Stimulated activated CD4-positive, alpha-beta T cell treated with anti-CD3 and anti-CD28 coated beads, Interleukin-12 subunit alpha, Interleukin-12 subunit beta, amount 100 ng/mL, for 4 hours (primary cell): ENCODE data around the gene HIPK4.
A peak's percentile ranks its signal among the peaks of the same experiment; 100 is the strongest.
"Not testable (repeated sequence)": the region's sequence is repeated elsewhere in the genome, so short reads cannot be mapped to it uniquely, and the experiment has no call there.

Experiments
- DNase-seq: peaks from one replicate; pipeline ENCODE4 v3.0.0-alpha.2; 2020

The HIPK4 gene

DNA sequence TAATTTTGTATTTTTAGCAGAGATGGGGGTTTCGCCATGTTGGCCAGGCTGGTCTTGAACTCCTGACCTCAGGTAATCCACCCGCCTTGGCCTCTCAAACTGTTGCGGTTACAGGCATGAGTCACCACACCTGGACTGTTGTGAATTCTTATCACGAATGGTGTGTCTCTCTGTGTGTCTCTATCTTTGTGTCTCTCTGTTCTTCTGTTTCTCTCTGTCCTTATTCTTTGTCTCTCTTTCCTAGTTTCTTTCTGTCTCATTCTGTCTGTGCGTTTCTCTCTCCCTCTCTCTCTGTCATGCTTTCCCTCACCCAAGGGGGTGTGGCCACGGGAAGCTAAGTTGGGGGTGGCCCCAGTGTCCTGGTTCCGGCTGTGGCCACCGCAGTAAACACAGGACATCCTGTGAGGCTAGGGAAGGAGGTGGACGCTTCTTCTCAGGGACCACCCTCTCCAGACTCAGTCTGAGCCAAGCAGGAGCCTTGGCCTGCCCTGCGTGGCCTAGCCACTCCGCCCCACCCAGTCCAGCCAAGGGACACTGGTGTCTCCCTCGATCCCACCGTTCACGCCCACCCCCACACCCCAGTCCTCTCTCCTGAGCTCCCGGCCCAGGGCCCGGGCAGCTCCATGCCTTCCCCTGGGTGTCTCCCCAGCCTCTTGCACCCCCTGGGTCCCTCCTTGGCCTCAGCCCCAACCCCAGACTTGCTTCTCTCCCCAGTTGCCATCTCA is 27.1 kb upstream of the HIPK4 start:
- DNase-seq: no peak

DNA sequence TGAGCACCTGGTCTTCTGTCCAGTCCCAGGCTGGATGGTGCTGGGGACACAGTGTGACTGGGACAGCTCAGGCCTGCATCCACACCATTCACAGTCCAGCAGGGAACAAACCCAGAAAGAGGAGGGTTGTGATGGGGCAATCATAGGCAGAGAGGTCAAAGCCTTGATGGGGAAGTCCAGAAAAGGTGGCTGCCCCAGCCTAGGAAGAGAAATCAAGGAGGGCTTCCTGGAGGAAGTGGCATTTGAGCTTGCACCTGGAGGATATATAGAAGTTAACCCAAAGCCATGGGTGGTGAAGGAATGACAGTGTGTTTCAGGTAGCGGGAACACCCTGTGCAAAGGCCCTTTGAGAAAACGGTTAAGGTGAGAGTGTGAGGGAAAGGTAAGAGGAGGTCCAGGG is 25.8 kb upstream of the HIPK4 start:
- DNase-seq: no peak

DNA sequence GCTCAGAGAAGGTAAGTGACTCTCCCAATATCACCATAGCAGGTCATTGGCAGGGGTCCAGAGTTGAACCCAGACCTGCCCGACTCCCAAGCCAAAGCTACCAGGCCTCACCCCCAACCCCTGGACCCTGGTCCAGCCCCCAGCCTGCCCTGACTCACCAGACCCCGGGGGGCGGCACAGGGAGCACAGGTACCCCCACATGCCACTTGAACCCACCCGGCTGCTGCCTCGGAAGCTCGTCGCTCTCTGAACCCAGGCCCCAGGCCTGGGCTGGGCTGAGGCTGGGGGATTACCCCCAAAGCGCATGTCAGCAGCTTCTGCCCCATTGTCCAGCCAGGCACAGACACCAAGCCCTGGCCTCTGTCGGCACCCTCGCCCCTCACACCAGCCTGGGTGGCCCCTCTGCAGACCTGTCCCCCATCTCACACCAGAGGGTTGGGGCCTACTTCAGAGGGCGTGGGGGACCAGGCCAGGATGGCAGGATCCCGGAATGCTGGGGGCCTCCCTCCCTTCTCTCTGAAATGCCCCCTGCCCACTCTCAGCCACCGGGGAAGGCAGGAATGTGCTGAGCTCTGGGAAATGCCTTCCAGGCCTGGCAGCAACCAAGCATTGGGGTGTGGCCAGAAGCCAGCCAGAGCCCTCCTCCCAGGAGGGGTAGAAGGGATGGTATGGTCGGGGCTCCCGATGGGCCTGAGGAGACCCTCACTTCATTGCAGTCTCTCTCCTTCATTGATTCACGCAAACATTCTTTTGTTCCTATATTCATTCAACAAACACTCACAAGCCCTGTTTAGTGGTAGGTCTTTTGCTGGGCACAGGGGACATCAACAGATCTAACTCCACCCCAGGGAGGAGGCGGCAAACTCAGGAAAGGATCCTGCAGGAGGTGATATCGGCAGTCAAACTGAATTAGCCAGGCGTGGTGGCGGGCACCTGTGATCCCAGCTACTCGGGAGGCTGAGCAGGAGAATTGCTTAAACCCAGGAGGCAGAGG is 24.9 kb upstream of the HIPK4 start:
- DNase-seq: no peak

DNA sequence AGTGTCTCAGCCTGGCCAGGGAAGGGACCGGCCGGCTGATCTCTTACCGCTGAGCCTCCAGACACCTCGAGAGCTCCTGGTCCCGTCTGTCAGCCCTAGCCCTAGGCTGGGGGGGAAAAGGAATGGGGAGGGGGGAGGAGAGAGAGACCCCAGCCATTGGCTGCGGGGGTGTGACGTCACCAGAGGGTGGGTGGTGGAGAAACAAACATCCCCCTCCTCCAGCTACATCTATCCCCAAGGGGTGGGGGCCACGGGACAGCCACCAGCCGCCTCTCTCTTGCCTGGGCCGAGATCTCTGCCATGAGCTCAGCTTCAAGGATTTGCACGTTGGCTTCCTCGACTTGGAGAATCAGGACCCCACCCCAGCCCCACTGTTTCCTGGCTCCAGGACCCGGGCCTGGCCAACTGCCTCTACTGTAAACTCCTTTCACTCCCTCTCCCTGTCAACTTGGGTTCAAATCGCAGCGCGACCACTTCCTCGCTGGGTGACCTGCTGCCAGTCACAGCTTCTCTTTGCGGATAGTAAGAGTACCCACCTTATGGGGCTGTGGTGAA is 23.4 kb upstream of the HIPK4 start, which contains the start of gene PRX:
TSS of gene PRX (minus strand) at position 88 of the 555 bp plus-strand sequence. CDS start 5,446 bp downstream, outside the sequence.
- no peak for DNase-seq

DNA sequence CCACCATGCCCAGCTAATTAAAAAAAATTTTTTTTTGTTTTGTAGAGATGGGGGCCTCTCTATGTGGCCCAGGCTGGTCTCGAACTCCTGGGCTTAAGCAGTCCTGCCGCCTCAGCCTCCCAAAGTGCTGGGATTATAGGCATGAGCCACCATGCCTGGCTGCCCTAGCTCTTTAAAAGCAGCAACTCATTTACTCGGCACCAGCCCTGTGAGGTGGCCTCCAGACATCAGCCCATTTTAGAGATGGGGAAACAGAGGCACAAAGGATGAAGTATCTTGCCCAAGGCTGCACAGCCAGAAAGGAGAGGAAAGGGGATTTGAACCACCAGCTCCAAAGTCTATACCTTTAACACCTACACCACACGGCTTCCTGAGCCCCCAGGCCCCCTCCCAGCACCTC is 22.9 kb upstream of the HIPK4 start:
- no peak for DNase-seq

DNA sequence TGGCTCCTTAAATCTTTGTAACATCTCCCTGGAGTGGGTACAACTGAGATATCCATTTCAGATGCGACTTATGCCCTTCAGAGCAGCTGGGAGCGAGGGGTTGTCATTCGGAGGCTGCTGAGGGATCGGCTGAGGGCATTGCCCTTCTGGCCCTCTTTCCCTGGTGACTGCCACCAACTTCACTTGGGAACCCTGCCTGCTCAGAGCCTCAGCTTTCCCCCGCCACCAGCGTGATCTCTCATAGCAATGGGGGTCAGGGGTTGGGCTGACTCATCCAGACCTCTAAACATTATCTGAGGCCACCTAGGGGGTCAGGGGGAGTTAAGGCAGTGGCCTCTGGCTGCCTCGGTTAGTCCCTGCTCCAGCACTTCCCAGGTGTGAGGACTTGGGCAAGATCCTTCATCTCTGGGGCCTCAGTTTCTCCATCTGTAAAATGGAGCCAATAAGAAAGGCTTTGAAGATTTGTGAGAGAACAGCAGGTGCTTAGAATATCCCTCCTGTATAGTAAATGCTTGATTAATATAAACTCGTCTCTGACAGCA is 22.0 kb upstream of the HIPK4 start:
- no peak for DNase-seq

DNA sequence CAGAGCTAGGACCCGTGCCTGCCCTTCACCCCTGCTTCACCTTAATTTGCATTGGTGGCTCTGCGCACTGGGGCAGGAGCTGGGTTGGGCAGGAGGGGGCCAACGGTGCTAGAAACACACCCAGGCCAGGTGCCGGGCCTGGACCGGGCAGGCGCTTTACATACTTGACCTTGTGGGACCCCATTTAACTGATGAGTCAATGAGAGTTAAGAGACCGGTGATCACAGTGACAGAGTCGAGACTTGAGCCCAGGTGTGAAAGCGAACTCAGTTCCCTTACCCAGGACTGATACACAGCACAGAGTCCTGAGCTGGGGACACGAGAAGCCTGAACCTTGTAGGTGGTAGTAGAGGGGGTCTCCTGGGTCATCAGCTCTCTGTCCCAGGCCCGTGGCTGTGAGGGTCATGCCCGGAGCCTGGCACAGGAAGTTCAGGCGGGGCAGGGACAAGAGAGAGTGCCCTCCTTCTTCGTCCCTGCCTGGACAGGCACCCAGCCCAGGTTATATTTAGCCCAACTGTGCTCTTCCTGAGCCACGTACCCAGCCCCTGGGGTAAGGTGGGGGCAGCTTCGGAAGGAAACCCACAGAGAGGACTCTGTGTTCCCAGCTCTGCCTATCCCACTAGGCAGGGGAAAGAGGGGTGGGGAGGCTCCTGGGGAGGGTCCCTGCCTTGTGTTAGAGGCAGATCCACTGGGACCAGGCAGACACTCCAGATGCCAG is 21.3 kb upstream of the HIPK4 start:
- no peak for DNase-seq

DNA sequence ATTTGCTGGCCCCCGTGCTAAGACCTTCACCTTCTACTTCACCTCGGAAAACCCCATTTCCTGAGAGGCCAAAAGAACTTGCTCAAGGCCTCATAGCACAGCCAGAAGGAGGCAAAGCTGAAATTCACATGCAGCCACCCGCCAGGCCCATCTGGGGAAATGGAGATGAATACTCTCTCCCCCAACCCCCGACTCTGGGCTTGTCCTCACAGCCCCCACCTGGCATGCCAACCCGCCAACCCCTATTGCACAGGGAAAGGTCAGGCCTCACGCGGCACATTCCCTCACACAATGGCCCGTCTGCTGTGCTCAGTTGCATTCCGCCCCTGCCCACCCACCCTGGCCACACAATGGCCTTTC is 20.0 kb upstream of the HIPK4 start:
- DNase-seq: no peak

DNA sequence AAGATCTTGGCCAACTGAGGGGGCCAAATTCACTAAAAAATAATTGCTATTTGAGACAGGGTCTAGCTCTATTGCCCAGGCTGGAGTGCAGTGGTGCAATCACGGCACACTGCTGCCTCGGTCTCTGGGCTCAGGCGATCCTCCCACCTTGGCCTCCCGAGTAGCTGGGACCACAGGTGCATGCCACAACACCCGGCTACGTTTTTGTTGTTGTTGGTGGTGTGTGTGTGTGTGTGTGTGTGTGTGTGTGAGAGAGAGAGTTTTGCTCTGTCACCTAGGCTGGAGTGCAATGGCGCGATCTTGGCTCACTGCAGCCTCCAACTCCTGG is 18.6 kb upstream of the HIPK4 start:
- DNase-seq: not testable (repeated sequence)

DNA sequence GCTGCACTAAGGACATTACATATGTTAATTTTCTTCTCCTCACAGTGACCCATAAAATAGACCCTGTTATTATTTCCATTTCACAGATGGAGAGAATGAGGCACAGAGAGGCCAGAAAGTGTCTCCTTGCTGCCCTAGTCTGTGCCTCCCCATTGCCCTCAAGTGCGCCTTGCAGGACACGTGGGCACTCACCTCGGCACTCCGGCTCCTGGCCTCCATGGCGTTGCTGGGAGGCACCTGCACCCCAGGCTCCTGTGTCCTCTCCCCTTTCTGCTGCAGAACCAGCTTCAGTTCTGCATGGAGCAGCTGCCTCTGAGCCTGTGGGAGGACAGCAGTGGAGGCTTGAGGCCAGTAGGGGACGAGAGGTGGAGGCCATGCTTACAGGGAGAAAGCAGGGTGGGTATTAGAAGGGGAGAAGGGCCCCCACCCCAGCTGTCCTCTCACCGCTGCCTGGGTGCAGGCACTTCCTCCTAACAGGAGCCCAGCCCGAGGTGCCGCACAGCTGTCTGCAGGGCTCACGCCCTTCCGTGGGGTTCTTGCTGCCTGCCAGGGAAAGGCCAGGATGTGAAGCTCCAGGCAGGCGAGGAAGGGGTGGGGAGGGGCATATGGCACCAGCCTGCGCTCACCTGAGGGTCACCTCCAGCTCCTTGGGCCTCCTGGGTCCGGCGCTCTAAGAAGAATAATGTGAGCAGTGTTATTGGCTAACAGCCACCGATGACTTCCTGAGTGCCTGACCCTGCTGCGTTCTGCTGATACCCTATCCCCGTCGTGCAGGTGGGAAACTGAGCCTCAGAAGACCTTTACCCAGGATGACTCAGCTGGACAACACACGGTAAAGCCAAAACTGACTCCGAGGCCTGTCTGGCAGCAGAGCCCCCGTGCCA is 18.0 kb upstream of the HIPK4 start:
- no peak for DNase-seq

DNA sequence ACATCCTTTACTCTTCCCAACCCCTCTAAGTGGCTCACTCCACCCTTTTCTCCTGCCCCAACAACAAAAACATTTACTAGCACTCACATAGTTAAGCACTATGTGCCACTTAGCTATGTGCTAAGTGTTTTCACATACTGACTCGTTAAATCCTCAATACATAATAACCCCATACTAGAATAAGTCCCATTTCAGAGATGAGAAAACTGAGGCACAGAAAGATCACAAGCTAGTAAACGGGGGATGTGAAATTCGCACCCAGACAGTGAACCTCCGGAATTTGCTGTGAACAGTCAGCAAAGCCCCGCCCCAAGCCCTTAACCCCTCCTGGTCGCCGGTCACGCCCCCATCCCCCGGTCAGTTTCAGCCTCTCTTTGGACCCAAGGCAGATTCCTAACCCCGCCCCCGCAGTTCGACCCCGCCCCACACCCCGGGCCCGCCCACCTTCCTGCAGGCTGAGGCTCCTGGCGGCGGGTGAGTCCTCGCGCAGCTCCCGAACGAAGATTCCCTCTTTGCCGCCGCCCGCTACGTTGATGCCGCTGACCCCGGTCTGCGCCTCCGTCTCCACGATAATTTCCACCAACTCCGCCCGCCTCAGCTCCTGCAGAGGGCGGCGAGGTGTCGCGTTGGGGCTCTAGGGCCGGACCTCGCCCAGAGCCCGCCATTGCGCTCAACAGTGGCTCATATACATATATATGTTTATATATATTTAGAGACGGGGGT is 13.4 kb upstream of the HIPK4 start:
- peak; percentile 78 for DNase-seq

DNA sequence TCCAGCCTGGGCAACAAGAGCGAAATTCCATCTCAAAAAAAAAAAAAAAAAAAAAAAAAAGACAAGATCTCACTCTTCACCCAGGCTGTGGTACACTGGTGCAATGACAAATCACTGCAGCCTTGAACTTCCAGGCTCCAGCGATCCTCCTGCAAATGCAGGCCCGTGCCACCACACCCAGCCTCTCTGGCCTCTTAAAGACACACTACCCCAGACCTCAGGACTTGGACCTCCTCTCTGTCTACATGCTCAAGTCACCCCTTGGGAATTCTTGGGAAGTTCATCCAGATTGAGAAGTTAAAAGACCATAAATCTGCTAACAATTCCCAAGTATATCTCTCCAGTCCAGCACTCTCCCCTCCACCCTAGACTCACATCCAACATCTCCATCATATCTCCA is 10.6 kb upstream of the HIPK4 start:
- DNase-seq: no peak

DNA sequence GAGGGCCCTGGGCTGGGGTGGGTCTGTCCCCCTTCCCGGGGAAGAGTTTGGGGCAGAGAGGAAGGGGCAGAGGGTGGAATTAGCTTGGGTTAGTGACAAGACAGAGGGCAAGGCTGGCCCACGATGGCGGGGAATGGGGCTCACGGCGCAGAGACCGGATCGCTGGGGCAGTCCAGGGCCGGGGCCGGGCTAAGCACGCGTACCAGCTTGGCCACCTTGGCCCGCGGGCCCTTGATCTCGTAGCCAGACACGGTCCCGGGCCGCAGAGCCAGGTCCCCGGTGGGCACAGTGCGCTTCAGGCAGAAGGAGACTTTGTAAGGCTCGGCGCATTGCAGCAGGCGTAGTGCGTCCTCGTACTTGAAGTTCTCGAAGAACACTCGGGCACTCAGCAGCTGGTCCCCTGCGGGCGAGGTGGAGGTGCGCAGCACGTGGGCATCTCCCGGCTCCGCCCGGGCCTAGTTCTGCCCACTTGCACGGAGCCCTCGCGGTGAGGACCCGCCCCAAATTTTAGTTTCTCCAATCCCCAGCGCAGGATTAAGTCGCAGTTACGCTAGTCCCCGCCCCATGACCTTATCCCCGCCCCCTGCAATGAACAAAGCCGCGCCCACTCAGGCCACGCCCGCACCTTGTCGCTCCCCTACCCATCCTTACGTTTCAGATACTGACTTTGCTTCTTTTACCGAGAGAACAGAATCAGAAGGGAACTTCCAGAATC is 8.6 kb upstream of the HIPK4 start:
- peak; percentile 64 for DNase-seq

DNA sequence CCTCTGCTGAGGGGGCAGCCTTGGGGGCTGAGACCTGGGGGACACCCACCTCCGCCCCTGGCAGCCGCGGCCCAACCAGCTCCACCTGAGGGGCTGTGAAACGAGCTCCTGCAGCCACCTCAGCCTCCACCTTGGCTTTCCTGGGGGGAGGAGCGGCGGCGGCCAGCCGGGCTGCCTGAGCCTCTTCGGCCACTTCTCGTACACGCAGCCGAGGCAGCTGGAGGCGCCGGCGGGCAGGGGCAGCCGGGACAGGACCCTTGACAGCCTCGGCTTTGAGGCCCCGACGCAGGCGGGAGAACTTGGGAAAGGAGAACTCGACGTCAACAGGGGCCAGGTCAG is 7.6 kb upstream of the HIPK4 start:
- DNase-seq: no peak

DNA sequence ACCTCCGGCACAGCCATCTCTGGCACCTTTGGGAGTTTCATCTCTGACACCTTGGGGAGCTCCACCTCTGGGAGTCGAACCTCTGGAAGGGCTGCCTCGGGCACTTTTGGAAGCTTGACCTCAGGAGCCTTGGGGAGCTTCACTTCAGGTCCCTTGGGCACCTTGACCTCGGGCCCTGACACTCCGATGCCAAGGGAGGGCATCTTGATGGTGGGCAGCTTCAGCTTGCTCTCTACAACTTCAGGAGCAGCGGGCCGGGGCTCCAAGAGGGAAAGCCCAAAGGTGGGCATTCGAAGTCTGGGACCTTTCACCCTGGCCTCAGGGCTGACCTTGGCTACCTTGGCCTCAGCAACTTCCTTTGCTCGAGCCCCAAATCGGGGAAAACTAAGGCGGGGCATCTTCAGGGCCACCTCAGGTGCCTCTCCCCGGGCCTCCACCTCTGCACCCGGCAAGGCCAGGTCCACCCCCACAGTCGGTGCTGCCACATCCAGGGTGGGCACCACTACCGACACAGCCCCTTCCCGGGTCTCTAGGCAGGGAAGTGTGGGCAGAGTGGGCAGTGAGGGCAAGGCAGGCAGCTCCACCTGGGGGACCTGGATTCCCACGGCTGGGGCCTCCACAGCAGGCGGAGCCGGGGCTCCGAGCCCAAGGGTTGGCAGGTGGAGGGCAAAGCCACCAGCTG is 7.0 kb upstream of the HIPK4 start:
- DNase-seq: no peak

DNA sequence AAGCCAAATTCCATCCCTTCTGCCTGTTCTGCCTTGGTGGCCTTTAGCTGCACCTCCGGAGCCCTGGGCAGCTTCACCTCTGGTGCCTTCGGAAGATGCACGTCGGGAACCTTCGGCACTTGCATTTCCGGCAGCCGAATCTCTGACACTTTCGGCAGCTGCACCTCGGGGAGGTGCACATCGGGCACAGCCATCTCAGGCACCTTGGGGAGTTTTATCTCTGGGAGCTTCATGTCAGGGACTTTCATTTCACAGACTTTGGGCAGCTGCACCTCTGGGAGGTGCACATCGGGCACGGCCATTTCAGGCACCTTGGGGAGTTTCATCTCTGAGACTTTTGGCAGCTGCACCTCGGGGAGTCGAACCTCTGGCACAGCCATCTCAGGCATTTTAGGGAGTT is 6.0 kb upstream of the HIPK4 start:
- DNase-seq: no peak

DNA sequence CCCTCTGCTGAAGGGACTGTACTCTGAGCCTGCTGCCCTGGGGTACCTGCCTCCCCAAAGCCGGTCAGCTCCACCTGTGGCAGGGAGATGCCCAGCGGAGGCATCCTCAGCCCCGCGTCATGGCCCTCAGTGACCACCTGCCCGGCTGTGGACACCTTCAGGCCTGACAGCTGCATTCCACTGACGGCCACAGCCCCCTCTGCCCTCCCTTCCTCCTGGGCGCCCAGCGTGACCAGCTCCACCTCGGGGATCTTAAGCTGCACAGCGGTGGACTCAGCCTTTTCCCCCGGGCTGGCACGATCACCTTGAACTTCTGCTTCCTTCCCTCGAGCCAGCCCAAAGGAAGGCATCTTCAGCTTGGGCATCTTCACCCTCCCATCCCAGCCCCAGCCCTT is 4.8 kb upstream of the HIPK4 start:
- DNase-seq: no peak

DNA sequence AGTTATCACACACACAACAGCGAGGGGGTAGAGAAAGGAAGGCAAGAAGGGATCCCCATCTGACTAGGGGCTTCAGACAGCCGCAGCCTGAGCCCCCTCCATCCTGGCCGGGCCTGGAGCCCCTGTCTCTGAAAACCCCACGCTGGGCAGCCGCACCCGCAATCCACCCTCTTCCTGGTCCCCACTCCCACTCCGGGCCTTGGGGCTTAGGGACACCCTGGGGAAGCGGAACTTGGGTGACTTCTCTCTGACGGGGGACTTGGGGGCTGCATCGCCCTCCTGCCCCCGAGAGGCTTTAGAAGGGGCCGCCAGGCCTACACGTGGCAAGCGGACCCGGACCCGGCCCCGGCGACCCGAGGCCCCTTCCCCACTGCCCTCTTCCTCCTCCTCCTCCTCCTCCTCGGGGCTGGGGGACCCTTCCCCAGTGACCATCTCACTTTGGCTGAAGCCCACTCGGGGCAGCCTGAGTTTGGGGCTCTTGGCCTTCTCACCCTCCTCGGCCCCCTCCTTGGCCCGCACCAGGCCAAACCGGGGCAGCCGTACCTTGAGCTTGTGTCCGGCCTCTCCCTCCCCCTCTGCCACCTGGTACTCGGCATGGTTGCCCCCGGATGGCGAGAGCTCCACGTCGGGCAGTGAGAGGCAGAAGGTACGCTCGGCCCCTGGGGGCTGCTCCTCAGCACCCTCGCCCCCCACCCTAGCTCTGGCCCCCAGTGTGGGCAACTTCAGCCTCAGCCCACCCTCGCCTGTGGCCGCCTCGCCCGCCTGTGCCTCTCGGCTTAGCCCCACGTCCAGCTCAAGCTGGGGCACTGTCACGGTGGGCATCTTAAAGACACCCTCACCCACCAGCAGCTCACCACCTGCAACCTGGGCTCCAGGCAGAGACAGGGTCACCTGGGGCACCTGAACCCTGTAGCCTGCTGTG is 4.2 kb upstream of the HIPK4 start:
- DNase-seq: no peak
